ENCODE measurements around the gene CH25H.
"Not testable (repeated sequence)": the region's sequence is repeated elsewhere in the genome, so short reads cannot be mapped to it uniquely, and the experiment has no call there.

The CH25H gene

DNA sequence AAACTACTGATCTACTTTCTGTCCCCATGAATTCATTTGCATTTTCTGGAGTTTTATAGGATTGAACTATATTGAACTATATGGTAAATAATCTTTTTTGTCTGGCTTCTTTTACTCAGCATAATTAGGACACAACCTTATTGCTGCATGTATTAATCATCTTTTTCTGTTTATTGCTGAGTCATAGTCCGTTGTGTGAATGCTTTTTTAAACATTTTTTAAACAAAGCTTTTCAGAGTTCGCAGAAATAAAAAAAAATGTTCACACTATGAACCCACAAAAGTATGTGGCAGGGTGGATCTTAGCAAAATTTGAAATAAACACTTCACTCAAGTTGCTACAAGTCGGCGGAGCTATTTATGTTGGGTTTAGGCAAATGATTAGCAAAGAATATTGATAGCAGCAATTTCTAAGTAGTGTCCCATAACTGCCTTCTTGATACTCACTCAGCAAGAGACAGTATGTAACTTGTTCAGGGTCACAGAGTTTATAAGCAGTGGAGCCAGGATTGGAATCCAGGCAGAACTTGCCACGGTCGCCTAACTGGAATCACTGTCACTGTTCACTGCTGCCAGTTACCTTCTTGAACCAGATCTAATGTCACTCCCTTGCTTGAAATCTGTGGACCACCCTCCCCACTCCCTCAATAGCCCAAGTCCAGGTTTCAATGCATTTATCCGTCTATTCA lies 5.6 kb downstream of the CH25H start:
- no peak for DNase-seq (ENCODE audit: low read depth, low spot score)

DNA sequence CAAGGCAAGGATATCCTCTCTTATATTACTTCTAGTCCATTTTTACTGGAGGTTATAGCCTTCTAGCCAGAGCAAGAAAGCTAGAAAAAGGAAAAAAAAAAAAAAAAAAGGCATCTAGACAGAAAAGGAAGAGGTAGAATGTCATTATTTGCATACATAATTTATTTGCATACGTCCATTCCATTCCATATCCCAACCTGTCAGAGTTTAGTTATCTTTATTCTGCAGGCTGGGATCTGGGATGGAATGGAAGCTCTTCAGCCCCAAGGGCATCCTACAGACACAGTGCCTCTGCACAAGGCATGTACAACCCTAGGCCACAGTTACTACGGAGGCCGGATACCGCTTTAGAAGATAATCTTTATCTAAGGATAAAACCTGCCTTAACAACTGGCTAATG lies 9.6 kb downstream of the CH25H start:
- no peak for DNase-seq (ENCODE audit: low read depth, low spot score)

DNA sequence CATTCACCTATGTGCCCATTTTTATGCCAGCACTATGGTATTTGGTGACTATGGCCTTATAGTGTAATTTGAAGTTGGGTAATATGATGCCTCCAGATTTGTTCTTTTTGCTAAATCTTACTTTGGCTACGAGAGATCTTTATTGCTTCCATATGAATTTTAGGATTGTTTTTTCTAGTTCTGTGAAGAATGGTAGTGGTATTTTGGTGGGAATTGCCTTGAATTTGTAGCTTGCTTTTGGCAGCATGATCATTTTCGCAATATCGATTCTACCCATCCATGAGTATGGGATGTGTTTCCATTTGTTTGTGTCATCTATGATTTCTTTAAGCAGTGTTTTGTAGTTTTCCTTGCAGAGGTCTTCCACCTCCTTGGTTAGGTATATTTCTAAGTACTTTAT lies 15.8 kb downstream of the CH25H start:
- not testable (repeated sequence) for DNase-seq (ENCODE audit: low read depth, low spot score)

DNA sequence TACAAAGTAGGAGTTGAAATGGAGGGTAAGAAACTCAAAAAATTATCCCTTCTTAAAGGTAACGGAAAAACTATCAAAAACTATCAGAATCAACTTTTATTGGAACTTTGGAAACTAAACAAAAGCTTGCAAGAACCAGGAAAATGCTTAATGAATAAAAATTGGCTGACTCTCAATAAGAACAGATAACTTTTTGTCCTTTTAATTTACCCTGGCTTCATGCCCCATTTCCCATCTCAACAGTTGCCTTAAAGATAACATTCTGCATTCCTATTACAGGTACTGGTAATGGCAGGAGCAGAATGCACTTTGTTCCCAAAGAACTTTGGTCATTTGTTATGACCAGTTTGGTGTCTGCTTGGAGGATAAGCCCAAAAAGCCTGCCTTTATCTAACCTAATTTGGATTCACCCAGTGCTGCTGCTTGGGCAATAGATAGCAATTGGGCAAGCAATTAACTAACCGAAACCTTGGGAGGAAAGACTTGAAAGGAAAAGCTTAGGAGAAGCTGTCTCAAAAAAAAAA lies 17.8 kb downstream of the CH25H start:
- DNase-seq (ENCODE audit: low read depth, low spot score), result no peak

DNA sequence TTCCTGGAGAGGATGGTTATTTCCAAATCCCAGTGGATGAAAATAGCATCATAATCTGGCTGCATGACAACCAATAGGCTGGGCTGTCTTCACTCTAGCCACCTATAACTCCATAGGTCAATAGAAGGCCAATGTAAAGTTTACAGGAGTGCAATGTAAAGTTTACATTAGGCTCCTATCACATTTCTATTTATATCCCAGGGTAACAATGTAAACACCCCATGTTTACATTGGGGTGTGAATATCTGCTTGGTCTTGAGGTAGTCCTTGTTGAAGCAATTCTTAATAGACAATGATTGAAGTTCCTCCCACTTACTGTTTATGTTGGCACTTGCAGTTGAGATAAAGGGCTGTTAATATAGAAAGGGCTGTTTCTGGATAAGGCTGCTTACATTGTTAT lies 21.5 kb downstream of the CH25H start:
- no peak for DNase-seq (ENCODE audit: low read depth, low spot score)

DNA sequence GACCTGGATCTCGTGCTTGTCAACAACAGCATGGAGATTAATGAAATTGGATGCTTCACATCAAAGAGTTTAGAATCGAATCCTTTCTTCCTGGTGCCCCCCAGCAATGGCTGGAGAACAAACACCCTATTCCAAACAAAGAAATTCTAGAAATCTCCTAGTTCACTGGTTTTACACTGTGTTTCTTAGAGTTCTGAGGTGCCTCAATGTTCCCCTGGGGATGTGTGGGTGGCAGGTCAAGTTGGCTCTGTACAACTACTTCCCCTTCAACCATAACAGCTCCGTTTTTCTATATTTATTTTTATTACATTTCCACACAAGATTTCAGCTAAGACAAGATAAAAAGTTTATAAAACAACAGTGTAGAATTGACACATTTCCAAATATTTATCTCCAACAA lies 22.5 kb downstream of the CH25H start:
- DNase-seq (ENCODE audit: low read depth, low spot score), result no peak

DNA sequence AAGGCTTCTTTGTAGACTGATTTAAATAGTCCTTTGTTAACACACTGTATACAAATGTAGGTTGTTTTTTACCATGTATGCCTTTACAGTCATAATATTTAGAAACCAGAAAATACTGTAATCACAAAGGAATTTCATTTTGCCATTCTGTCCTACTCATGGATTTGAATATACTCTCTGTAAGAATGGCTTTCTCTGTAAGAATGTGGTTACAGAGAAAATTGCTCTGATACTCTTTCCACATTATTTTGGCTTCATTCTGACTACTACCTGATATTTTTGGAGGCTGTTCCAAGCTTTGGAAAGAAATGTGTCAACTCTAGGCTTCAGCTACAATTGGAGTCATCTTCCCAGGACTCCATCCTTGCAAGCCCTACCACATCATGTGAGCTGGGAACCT lies 23.5 kb downstream of the CH25H start:
- no peak for DNase-seq (ENCODE audit: low read depth, low spot score)

DNA sequence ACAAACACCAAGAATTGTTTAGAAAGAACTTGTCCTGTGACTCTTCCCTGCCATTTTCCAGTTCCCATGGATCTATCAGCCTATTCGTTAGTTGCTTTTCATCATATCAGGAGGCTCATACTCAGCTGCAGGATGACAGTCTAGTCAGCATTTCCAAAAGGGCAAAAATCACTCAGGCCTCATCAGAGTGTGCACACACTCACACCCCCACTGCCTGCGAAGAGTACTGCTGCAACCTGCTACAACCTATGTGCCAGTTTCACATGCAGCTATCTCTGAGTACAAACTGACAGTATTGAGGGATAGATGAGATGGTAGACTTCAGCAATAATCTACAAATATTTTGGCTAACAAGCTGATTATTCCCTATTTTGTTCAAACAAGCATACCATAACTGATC lies 24.2 kb downstream of the CH25H start:
- DNase-seq (ENCODE audit: low read depth, low spot score), result no peak

DNA sequence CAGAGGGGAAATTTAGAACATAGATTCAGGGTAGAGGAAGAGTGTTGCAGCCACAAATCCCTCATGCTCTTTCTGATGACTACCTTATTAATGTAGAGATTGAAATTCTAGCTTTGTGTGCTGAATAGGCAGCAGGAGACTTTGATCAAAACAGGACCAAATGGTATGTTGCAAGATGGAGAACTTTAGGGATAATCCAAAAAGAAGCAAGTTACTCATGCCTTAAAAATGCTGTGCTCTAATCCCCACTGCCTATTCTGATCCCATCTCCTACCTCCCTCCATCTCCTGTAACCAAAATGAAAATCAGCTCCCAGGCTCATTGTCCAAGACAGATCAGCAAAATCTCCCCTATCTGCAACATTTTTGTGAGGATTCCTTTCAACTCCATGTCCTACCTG lies 31.3 kb downstream of the CH25H start:
- DNase-seq (ENCODE audit: low read depth, low spot score), result no peak

DNA sequence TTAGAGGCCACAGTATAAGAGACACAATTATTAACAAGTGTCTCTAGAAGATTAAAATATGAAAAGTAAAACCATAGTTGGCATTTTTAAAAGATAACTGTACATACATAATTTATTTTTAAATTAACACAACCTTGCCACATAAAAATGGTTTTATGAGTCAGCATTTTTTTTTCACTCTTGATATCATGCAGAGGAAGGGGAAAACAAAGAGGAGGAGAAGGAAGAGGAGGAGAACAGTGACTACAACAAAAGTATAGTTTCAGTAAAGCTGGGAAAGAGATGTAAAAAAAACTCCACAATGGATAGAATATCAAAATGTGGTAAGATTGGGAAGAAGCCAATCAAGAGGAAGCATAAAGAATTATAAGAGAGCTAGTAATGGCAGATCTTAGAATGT lies 34.0 kb downstream of the CH25H start:
- no peak for DNase-seq (ENCODE audit: low read depth, low spot score)

DNA sequence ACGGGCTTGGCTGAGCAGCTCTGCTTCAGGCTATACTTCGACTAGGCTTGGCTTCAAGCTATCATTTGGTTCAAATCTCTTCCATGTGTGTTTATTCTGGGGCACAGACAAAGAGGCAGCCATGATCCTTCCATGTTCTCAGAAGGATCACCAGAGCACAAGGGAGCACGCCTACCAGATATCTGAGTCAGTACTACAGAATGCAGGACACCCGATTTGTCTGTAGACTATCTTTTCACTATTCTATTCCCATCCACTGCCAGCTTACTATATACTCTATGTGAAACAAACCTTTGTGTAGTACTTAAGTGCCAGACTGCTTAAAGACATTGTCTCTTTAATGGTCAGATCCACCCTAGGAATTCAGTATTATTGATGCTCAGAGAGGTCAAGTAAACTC lies 35.1 kb downstream of the CH25H start:
- DNase-seq (ENCODE audit: low read depth, low spot score), result no peak

DNA sequence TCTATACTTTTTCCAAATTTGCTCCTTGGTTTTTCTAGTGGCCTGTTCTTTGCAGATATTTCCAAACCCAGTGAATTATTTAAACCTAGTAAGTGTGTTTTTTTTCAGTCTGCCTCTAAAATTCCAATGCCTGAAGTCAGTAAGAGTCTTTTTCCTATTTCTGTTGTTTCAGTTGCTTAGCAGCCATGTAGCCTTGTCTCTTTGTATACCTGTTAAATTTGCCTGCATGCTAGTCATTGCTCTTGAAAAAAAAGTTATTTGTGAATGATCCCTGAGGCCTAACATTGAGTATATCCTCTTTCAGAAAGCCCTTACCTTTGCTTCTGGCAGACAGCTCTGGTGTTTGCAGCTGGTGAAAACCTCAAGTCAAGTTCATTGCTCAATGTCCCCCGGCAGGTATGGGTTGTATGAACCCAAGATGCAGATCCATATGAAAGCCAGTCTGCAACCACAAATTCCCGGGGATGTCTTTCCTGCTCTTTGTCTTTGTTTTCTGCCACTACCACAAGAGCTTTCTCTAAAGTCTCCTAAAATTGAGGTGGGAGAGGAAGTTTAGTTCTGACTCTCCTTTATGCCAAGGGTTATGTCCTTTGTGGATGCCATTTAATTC lies 35.7 kb downstream of the CH25H start:
- DNase-seq (ENCODE audit: low read depth, low spot score), result no peak

DNA sequence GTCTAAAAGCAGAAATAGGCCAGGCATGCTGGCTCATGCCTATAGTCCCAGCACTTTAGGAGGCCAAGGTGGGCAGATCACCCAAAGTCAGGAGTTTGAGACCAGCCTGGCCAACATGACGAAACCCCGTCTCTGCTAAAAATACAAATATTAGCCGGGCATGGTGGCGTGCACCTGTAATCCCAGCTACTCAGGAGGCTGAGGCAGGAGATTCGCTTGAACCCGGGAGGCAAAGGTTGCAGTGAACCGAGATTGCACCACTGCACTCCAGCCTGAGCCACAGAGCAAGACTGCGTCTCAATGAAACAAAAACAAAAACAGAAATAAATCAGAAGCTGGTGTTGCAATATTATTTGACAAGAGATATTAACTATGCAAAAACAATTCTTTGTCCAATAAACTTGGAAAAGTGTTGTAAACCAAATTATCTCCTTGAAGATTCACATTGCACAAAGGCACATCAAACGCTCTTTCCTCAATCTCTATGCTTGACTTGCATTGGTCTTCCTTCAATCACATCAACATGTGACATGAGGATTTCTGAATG lies 38.7 kb downstream of the CH25H start:
- not testable (repeated sequence) for DNase-seq (ENCODE audit: low read depth, low spot score)

DNA sequence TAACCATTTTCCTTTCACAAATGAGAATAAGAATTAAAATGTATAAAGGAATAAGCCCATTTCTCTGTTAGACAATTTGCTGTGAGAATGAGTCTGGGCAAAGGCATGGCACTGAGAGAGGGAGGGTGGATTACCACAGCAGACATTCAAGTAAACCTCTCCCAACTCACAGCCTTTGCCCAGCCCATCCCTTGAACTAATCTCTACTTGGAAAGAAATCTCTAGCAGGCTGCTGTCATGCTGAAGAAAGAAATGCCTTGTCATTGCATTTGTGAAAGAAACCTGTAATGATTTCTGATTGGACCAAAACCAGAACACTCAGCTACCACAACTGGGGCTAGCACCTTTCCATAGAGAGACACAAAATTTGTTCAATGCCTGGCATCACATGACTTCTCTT lies 39.2 kb downstream of the CH25H start:
- no peak for DNase-seq (ENCODE audit: low read depth, low spot score)

DNA sequence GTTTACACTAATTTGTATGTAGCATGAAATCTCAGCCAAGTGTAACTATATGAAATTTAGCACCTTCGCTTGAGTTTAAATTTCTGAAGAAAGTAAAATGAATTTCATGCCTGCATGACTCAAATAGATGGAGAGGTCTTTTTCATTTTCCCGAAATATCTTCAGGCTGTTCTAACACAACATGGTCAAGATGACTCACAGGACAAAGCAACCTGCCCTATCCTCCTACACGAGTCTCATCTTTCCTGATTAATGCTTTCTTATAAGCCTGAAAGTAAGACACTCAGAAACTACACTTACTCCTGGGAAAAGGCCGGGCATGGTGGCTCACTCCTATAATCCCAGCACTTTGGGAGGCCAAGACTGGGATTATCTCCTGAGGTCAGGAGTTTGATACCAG lies 41.2 kb downstream of the CH25H start:
- no peak for DNase-seq (ENCODE audit: low read depth, low spot score)

DNA sequence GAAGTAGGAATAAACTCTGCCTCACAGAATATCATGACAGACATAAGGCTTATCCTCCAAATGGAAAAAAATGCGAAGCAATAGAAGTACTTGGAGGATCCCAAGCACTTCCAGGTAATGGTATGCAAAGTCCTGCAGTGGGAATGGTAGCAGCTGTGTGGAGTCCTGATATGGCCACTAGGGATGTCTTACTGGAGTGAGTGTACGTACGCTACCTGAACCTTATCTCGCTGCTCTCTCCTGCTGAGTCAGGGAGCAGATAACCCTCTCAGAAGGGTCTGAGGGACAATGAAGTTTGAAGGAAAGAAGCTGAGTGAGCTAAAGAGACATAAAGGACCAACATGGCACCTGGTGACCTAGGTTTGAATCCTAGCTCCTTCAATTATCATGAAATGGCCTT lies 42.2 kb downstream of the CH25H start:
- DNase-seq (ENCODE audit: low read depth, low spot score), result no peak

DNA sequence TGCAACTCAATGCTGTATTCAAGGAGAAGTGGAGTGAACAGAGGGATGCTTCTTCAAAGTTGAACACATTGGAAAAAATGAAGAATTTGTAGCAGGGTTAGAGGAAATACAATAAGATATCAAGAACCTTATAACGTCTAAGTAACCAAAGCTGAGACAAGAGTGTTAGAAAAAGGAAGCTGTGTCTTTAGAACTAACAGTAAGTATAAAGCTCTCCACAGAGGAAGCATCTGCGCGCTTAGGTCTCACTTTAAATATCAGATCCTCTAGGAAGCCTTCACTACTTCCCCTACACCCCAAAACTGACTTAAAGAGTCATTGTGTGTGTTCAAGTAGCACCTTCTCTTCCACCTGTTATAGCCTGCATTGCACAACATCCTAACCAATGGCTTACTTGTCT lies 43.0 kb downstream of the CH25H start:
- no peak for DNase-seq (ENCODE audit: low read depth, low spot score)

DNA sequence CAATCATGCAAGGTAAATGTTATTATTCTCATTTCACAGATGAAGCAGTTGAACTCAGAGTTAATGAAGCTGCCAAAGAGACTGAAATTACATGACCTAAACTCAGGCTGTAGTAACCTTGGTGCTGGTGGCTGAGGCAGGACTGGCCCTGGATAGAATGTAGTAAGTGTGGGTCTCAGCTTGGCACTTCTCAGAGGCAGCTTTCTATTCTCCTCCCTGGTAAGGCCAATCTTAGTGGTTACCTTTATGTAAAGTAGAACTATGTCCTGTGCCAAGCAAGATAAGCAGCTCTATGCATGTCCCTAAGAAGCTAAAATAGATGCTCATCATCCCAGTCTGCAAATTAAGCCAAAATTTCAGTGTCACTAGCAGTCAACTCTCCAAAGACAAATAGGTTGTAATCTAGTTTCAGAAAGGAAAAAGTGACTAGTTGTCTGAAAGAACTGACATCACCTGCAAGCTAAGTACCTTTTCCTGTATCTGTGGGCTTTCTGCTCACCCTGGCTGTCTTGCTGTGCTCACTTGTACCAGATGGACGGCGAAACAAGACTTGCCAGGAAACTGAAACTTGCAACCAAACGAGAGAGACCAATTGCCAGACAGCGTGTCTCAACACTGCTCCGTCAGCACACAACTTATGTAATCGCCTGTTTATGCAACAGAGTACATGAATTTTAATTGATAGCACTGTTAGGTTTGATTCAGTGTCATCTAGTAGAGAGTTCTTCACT lies 43.7 kb downstream of the CH25H start:
- no peak for DNase-seq (ENCODE audit: low read depth, low spot score)

DNA sequence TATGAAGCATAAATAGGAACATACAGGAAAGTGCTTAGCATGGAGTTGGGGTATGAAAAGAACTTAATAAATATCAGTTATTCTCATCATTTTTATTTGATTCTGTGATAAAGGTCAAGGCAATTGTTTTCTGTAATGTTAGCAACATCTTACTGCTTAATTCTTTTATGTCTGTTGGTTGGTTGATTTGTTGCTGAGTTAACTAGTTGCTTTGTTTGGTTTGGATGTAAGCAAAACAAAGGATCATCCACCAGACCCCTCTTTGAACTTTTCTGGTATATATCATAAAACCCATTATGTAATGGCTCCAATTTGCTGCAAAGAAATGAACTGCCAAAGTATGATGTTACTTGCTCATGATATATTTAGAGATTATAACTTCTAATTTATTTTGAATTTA lies 44.5 kb downstream of the CH25H start:
- DNase-seq (ENCODE audit: low read depth, low spot score), result no peak

DNA sequence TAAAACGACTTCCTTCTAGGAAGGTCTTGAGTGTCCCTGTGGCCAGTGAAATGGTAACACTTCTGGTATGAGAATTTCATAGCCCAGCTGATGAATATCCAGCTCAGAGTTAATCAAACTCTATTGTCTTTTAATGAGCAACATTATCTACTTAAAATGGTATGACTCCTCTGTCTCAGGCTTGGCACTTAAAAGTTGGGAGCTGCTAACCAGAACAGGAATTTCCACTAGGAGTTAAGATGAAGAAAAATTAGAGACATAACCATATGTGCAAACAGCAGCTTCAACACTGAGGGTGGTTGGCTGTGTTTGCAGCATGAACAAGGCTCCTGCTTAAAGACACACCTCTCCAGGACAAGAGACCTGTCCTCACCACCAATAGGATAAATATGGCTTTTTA lies 46.8 kb downstream of the CH25H start:
- DNase-seq (ENCODE audit: low read depth, low spot score), result no peak

DNA sequence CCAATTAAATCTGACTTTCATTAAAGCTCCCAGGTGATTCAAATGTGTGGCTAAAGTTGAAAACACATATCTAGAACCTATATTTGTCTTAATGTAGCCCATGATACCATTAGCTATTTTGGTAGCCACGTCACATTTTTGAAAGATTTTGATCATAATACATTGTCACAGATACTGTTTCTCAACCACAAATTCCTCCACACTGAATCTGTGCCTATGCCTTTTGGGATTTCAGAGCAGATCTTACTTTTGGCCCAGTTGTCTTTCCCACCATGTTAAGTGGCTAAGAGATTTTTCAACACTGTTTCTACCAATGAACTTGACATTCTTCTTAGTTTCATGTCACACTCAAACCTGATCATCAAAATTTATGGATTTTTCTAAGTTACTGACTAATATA lies 47.4 kb downstream of the CH25H start:
- no peak for DNase-seq (ENCODE audit: low read depth, low spot score)

DNA sequence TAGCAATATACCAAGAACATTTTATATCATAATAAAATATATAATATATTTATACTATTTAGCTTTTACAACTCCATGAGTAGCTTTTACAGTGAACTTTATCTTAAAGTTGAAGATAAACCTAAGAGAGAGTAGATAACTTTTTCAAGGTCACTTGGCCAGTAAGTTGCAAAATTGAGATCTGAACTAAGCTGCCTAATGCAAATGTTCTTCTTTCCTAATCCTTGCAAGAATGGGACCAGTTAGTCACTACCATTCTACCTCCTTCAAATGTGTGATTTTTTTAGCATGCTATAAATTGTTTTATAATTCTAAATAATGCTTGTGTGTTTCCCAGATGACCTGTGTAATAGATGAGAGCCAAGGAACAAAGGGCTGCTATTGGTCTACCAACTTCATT lies 47.8 kb downstream of the CH25H start:
- DNase-seq (ENCODE audit: low read depth, low spot score), result no peak

DNA sequence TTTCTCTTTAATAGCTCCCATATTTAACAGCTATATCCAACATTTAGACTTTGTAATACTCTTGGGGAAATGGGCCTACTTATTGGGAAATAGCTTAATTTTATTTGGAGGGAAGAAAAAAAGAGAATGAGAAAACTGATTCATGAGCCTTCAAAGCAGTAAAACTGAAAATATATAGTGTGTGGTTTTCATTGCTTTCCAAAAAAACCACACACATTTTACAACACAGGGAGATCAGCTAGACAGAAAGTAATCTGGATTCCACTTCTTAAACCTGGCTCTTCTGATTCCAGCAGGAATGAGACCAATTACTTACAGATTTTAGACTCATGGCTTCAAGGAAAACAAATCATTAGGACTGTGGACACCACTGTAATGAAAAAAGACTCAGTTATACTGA lies 48.7 kb downstream of the CH25H start:
- no peak for DNase-seq (ENCODE audit: low read depth, low spot score)

Data from smooth muscle cell of the brain vasculature (primary cell).